PFSK-1 (cell line): ENCODE results near the gene PLIN4.

Source experiments
- FOXP2 ChIP-seq: optimal IDR thresholded peaks from 2 replicates; pipeline ENCODE3; 2011; ENCODE audit warnings: borderline replicate concordance, control low read depth, inconsistent platforms; ENCODE audit not compliant: insufficient read depth; ENCODE audit errors: extremely low read length, extremely low read depth
- POLR2AphosphoS5 ChIP-seq: IDR thresholded peaks from 2 replicates; pipeline ENCODE4 v1.6.1; 2012; ENCODE audit warnings: low read depth, mild to moderate bottlenecking, control low read depth, low read length, moderate library complexity
- SIN3A ChIP-seq: IDR thresholded peaks from 2 replicates; pipeline ENCODE4 v1.6.1; 2012; ENCODE audit warnings: mild to moderate bottlenecking, low read length, moderate library complexity, borderline replicate concordance; ENCODE audit not compliant: insufficient read depth
- TAF1 ChIP-seq: IDR thresholded peaks from 2 replicates; pipeline ENCODE4 v1.6.1; 2012; ENCODE audit warnings: low read length, control low read depth, borderline replicate concordance; ENCODE audit not compliant: insufficient read depth
- TF ChIP-seq, protein P1 (sequence below), 2 experiments: IDR thresholded peaks; 2 replicates each; pipeline versions ENCODE4 v1.6.1 to v1.8.0; 2011 to 2012; ENCODE audit warnings: low read depth in 2 of 2, low read length in 2 of 2, control low read depth in 1 of 2, inconsistent platforms in 1 of 2, mild to moderate bottlenecking in 1 of 2, moderate library complexity in 1 of 2; ENCODE audit not compliant: insufficient read depth in 1 of 2

PLIN4 gene

DNA sequence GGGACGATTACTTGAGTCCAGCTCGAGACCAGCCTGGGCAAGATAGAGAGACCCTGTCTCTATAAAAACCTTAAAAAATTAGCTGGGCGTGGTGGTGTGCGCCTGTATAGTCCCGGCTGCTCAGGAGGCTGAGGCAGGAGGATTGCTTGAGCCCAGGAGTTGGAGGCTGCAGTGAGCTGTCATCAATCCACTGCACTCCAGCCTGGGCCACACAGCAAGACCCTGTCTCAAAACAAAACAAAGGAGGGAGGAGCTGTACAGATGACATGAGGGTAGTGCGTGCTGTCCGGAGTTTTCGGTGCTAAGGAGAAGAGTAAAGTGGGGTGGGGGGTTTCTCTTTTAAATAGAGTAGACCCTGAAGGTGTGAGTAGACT, 23.6 kb downstream of the PLIN4 start:
- TF ChIP-seq SIN3A = no peak
- TF ChIP-seq TAF1 = no peak
- TF ChIP-seq, protein P1, sequence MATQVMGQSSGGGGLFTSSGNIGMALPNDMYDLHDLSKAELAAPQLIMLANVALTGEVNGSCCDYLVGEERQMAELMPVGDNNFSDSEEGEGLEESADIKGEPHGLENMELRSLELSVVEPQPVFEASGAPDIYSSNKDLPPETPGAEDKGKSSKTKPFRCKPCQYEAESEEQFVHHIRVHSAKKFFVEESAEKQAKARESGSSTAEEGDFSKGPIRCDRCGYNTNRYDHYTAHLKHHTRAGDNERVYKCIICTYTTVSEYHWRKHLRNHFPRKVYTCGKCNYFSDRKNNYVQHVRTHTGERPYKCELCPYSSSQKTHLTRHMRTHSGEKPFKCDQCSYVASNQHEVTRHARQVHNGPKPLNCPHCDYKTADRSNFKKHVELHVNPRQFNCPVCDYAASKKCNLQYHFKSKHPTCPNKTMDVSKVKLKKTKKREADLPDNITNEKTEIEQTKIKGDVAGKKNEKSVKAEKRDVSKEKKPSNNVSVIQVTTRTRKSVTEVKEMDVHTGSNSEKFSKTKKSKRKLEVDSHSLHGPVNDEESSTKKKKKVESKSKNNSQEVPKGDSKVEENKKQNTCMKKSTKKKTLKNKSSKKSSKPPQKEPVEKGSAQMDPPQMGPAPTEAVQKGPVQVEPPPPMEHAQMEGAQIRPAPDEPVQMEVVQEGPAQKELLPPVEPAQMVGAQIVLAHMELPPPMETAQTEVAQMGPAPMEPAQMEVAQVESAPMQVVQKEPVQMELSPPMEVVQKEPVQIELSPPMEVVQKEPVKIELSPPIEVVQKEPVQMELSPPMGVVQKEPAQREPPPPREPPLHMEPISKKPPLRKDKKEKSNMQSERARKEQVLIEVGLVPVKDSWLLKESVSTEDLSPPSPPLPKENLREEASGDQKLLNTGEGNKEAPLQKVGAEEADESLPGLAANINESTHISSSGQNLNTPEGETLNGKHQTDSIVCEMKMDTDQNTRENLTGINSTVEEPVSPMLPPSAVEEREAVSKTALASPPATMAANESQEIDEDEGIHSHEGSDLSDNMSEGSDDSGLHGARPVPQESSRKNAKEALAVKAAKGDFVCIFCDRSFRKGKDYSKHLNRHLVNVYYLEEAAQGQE (IDR thresholded peaks at IDR 0.05; ENCODE audit: insufficient read depth in 1 of 2, low read depth in 2 of 2, low read length in 2 of 2) = no peak
- TF ChIP-seq FOXP2 = no peak
- no peak for TF ChIP-seq POLR2AphosphoS5

GRCh38 chr19:4493929-4494690, 24.2 kb downstream of the PLIN4 start:
- TF ChIP-seq SIN3A (no peak), TAF1 (no peak), POLR2AphosphoS5 (no peak), FOXP2 (no peak)
- TF ChIP-seq, protein P1 (IDR thresholded peaks at IDR 0.05; ENCODE audit: insufficient read depth in 1 of 2, low read depth in 2 of 2, low read length in 2 of 2) = no peak

GRCh38 chr19:4493104-4493928, 25.0 kb downstream of the PLIN4 start:
- no peak for TF ChIP-seq POLR2AphosphoS5
- no peak for TF ChIP-seq FOXP2
- TF ChIP-seq, protein P1 (IDR thresholded peaks at IDR 0.05; ENCODE audit: insufficient read depth in 1 of 2, low read depth in 2 of 2, low read length in 2 of 2) = no peak
- TF ChIP-seq TAF1 = no peak
- no peak for TF ChIP-seq SIN3A

GRCh38 chr19:4492337-4493103, 25.8 kb downstream of the PLIN4 start:
- TF ChIP-seq TAF1 (no peak), POLR2AphosphoS5 (no peak), FOXP2 (no peak), SIN3A (no peak)
- TF ChIP-seq, protein P1 (IDR thresholded peaks at IDR 0.05; ENCODE audit: insufficient read depth in 1 of 2, low read depth in 2 of 2, low read length in 2 of 2) = no peak
